Activated CD8-positive, alpha-beta memory T cell treated with anti-CD3 and anti-CD28 coated beads for 4 hours (primary cell): ENCODE results near the gene DUOXA1.
A peak's percentile ranks its signal among the peaks of the same experiment; 100 is the strongest.

Experiments used
- DNase-seq, 2 donors: peaks; one replicate each; pipeline ENCODE4 v3.0.0-alpha.2; 2020; ENCODE audit warnings: low read depth in 2 of 2

DUOXA1 gene, protein sequence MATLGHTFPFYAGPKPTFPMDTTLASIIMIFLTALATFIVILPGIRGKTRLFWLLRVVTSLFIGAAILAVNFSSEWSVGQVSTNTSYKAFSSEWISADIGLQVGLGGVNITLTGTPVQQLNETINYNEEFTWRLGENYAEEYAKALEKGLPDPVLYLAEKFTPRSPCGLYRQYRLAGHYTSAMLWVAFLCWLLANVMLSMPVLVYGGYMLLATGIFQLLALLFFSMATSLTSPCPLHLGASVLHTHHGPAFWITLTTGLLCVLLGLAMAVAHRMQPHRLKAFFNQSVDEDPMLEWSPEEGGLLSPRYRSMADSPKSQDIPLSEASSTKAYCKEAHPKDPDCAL

DNA sequence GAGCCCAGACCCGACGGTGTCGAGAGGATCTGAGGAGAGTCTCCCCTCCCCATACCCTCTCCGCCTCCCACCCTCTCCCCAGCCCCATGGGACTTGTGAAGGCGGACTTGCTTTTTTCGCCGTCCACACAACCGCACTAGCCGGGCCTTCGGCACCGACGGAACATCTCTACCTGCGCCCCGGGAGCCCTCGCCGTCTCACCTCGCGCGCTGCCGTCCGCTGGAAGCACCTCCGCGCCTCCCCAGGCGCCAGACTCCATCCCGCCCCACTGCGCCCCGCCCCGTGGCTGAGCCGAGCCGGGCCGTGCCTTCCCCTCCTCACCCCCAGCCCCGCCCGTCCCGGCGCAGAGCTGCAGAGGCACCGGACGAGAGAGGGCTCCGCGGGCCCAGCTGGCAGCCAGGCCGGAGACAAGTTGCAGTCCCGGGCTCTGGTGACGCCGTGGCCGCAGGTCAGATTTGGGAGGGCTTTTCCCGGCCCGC lies at the start of gene DUOXA1, which contains the start of gene DUOX1:
Gene DUOXA1 (minus strand): TSS at position 229 of the 479 bp plus-strand sequence. CDS start 6,865 bp downstream, outside the sequence.
Gene DUOX1 (plus strand): TSS at position 344 of the 479 bp plus-strand sequence. CDS start 1,973 bp downstream, outside the sequence.
- DNase-seq: no peak

DNA sequence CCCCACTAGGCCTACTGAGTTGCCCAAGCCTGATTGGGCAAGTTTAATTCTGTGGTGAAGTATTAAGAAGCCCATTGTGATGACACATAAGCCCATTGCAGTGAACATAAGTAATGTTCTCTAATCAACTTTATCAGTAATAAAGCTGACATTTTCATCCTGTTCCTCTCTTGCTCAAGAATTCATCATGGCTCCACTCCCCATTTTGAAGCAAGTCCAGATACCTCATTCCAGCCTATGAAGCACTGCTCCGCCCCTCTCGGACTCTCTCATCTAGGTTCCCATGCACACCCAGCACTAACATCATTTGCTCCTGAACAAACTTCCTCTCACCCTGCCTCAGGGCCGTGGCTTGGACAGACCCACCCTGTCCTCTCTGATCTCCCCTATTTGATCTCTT lies 47.6 kb upstream of the DUOXA1 start:
- no peak for DNase-seq

DNA sequence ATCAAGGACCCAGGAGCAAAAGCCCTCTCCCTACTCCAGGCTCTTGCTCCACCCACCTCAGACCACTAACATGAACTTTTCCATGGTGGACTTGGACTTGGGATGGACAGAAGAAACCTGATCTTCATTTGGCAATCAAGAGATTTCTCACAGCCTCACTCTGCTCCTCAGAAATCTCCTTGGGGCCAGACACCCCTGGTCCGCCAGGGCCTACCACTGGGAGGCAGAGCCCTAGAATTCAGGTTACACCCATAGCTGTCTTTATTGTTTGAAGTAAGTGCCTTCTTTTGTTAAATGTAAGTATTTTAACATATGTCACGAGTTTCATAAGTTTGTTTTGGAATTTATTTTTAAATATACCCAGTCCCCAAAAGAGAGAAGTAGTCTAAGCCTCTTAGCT lies 44.9 kb upstream of the DUOXA1 start:
- no peak for DNase-seq

DNA sequence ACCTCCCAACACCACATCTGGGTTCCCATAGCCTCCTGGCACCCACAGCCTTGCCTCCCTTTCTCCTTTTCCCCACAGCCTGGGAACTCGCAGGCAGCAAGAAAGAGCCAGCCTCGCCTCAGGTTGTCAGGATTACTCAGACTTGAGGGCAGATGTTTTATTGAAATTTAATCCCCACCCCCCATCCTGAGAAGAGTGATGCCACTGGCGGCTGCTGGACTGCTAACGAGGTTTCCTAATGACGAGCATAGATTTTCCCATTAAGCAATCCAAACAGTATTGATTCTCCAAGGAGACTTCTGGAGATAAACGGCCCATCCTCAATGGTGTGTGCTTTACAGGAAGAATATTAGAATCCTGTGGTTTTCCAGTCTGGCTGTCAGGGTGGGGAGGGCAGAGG lies 44.4 kb upstream of the DUOXA1 start:
- DNase-seq: no peak

DNA sequence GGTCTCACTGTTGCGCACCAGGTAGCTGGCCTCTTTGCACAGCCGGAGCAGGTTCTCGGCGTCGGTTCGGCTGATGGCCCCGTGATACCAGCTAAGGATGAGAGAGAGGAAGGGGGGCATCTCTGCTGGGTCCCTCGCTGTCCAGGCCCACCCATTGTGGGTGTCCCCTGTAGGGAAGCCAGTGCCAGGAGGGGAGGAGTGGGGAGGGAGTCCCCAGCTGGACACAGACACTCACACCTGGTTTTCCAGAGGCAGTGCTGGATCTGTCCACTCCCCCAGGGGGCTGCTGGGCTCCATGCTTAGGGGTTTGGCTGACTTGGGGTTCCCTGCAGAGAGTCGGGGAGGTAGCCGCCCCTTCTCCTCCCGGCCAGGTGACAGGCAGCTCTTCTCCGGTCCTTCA lies 42.2 kb upstream of the DUOXA1 start:
- DNase-seq: no peak

DNA sequence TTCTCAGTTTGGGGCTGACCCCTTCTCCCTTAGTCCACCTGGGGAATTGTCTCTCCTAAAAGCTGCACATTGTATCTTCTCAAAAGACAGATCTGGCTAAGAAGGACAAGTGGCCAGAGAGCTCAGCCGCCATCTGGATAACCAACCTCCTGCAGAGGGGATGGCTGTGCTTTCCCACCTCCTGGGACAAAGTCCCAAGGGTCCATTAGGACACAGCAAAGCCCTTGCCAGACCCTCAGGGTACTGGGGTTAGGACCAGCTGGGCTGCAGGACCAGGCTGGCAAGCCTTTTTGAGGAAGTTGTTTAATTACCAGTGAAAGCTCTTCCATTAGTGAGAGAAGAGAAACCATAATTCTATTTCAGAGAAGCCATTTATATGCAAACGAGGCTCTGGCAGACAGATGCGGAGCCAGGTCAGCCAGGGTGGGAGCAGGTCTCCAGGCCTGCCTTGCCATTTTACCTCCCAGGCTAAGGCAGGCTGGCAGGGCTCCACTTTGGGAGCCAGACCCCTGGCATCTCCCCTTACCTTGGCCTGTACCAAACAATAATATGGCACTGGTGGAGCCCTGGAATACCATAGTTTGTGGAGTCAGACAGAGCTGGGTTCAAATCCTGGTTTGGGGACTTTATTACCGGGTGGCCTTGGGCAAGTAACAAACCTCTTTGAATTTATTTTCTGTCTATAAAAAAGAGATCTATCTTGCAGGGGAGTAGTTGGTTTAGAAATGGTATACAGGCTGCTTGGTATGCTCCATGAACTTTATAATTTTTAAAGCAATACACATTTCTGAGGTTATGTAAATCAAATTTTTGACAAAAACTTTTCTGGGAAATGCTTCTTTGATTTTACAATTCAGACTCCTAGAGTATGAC lies 40.2 kb upstream of the DUOXA1 start:
- DNase-seq: no peak

DNA sequence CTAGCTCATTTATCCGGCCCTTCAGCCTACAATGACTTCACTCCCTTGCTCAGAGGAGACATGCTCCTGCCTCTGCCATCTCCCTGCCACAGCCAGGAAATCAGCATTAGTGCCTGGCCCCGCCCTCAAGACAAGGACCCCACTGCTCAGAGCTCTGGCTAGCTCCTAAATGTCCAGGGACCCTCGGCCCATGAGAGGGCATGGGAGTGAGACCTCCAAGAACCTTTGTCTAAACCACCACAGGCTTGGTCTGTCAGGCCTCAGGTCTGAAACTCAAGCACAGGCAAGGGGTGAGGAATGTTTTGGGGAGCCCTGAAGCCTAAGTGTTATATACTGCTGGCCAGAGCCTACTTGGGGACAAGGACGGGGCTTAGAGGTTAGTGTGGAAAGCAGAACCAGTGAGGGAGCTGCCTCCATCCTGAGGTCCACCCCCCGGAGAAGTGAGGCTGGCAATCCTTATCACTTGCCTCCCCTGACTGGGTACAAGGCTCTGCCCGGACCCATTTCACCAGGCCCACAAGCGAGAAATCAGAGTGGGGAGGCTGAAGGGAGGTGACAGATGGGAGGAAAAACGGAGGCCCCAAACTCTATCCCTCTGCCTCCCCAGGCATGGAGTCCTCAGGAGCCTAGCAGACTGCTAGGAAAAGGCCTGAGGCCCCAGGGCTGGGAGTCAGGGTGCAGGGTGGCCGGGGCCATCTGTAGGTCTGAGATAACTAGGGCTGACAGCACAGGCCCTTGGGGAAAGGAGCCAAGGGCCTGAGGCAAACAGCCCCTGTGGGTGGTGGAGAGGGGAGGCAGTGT lies 39.3 kb upstream of the DUOXA1 start:
- no peak for DNase-seq

DNA sequence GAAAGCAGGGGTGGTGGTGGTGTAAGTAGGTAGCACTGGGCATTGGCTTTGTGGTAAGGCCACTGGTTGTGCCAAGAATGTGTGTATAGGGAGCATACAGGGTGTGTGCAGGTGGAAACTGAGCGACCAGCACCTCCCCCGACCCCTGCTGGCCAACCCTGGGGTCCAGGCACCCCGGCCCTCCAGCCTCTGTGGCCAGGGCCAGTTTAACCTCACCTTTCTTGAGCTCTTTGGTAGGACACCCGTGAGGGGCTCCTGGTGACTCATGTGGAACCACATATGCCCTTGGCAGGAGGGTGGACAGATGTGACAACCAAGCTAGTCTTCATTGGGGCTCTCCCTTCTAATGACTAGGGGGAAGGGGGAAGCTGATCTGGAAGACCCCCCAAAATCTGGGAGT lies 38.6 kb upstream of the DUOXA1 start:
- DNase-seq: no peak

DNA sequence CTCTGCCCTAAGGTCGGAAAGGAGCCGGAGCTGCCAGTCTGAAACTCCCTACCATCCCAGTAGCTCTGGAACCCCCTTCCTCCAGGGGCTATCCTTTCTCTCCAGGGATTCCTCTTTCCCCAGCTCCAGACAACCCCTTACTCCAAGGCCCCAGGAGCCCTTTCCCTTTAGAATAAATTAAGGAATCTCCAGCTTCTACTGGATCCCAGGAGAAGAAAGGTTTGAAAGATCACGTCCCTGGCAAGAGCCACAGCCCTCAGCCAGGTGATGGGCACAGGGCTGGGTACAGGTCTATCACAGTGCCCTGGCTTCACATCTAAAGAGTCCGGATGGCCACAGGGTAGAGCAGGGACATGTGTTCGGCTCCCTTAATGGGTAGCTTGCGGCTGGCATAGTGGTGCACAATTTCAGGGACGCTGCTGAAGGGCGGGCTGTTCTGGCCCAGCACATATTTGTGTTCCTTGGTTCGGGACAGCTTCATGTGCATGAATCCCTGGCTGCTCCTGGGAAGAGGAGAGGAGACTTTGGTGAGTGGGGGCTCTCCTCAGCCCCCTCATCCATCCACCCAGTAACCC lies 38.0 kb upstream of the DUOXA1 start:
- DNase-seq: no peak

DNA sequence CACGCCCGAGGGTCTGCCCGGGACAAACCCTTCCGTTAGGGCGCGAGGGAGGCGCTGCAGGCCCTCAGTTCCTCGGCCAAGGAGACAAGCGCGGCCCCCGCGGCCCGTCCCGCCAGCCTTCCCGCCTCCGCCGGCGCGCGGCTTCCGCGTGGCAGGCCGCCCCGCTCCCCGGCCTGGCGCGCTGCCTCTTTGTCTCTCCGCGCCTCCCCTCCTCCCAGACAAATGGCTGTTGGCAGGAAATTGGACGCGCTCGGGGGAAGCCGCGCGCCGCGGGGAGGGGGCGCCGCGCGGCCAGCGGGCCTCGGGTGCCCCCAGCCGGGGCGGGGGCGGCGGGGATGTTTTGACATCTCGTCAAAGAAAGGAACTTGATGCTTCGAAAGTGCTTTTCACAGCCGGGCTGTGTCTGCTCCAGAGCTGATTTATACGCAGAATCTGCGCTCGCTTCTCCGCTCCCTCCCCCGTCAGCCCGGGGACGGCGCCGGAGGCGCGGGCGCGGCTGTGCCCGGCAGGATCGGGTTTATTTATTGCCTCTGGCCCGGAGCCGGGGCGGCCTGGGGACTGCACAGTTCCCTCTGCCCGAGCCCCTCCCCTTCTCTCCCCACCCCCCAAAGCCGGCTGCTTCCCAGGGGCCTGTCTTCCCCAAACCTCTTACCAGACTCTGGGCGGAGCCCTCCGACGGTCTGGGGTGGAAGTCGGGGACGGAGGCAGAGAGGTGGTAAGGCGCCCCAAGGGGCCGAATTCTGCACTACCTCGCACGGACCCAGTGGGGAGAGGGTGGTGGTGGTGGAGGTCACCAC lies 37.4 kb upstream of the DUOXA1 start:
- DNase-seq: peak; percentile 58 to 68

DNA sequence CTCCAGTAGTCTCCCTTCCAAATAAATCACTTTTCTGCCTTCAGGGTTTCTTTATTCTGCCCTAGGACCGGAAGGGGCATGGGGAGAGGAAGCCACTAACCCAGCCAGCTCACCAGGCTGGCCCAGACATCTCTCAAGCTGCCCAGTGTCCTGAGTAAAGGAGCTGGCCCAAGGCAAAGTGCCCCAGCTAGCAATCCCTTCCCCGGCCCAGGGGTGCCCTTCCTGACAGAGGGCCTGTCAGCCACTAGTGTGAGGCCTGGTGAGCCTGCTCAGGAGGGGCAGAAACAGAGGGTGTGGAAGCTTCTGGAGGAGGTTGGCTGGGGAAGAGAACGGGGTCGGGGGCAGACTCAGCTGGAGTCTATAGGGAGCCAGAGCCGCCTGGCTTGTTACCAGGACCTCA lies 35.9 kb upstream of the DUOXA1 start:
- DNase-seq: no peak

DNA sequence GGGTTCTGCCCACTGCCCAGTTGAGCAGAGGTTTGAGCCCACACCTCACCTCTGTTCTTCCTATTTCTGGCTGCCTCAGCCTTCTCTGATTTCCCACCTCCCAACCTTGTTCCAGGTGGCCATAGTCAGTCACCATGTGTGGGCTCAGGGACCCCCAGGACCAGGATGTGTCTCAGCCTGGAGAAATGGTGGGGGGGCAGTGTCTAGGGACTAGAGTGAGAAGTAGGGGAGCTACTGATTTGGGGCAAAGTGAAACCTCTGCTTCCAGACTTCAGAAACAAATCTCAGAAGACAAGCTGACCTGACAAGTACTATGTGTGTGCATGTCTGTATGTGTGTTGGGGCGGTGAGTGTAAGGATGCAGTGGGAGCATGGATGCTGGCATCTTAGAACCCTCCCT lies 35.2 kb upstream of the DUOXA1 start:
- no peak for DNase-seq

DNA sequence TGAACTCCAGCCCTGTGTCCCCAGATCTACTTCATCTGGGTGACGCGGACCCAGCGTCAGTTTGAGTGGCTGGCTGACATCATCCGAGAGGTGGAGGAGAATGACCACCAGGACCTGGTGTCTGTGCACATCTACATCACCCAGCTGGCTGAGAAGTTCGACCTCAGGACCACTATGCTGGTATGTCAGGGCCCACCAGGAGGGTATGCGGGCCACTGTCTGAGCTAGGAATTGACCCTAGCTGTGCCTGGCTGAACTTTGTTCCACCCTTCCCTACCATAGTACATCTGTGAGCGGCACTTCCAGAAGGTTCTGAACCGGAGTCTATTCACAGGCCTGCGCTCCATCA lies 33.8 kb upstream of the DUOXA1 start:
- DNase-seq: no peak

DNA sequence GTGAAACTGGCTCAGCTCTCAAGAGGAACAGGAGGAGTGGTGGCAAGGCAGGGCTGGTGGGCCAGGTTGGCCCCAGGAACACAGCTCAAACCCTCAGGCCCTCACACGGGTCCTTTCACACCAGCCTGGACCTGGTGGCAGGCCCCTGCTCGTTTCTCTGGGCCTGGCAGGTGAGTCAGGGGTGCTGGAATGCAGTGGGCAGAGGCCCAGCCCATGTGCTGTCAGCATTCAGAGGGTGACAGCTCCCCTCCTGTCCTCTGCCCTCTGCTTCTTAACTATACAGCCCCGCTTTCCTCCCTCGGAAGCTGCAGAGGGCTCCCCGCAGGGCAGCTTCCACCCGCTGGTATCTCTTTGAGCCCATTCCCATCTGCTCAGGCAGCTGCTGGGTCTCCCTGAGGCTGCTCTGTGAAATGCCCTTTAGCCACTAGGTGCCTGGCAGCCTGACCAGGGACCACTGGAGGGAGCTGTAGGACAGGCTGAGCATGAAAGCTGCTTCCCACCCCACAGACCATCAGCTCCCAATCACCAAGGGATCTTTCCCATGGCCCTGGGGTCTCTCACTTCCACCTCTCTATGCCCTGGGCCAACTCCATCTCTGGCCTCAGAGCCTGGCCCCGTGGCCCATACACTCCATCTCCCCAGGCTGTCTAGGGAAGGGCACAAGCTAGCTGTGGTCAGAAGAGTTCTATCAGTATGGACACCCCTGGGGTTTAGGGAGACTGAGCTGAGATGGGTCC lies 33.3 kb upstream of the DUOXA1 start:
- DNase-seq: peak; percentile 27 to 43

DNA sequence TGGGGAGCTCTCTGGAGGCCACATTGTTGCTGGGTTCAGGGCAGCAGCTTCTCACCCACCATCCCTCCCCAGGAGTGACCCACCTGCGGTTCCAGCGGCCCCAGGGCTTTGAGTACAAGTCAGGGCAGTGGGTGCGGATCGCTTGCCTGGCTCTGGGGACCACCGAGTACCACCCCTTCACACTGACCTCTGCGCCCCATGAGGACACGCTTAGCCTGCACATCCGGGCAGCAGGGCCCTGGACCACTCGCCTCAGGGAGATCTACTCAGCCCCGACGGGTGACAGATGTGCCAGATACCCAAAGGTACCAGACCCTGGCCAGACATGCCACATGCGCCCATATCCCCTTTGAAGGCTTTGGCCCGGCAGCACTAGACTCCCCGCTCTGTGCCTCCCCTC lies 32.0 kb upstream of the DUOXA1 start:
- DNase-seq: no peak

DNA sequence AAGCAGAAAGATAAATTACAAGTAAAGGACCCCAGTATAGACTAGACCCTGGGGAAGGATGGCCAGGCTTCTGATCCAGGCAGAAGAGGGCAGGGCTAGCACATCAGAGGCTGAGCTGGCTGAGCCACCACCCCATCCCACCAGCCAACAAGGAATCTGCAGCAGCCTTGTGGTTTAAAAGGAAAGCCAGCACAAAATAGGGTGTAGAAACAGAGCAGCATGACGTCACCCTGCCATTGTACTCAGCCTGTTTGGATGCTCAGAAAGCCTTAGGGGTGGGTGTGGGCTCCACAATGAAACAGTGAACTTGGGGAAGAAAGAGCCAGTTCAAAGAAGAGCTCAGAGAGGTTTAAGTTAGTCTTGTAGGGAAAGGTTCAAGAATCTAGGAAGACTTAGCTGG lies 28.3 kb upstream of the DUOXA1 start:
- no peak for DNase-seq

DNA sequence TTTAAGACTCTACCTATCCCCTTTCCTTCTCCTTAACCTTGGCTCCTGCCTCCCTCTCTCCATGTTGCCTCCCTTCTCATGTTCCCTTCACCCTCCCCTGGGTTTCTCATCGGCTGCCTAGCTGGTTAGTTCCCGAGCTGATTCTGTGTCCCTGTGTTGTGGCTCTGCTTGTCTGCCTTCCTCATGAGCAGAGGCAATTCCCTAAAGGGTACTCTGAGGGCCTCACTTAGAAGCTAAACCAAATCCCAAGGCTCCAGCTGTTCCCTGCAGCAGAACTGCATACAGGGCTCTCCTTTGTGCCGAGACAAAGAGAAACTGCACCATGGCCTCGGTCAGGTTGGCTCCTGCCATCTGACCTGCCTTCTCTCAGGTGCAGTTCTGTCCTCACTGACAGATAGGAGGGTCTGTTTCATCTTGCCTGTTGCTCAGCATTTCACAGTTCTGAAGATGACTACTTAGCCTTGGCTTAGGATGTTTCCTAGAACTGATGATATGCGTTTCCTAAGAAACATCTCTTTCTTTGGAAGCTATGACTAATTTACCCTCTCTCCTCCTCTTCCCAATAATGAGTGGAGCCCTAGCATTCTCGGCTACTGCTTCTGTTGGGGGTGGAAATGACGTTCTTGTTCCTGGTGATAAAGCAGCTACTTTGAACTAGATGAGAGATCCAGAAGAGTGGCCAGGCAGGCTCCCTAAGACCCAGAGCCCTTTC lies 27.2 kb upstream of the DUOXA1 start:
- DNase-seq: no peak

DNA sequence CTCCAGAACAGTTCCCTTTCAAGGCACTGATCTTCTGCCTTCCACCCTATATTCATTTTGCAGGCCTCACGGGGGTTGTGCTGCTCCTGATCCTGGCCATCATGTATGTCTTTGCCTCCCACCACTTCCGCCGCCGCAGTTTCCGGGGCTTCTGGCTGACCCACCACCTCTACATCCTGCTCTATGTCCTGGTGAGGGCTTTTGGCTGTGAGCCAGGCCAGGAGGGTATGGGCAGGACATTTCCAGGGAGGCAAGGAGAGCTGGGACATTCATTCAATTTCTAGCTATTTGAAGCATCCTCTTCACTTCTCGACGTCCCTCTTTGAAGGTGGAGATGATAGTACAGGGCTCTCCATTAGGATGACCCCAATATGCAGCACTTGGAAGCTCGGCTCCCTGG lies 26.1 kb upstream of the DUOXA1 start:
- no peak for DNase-seq

DNA sequence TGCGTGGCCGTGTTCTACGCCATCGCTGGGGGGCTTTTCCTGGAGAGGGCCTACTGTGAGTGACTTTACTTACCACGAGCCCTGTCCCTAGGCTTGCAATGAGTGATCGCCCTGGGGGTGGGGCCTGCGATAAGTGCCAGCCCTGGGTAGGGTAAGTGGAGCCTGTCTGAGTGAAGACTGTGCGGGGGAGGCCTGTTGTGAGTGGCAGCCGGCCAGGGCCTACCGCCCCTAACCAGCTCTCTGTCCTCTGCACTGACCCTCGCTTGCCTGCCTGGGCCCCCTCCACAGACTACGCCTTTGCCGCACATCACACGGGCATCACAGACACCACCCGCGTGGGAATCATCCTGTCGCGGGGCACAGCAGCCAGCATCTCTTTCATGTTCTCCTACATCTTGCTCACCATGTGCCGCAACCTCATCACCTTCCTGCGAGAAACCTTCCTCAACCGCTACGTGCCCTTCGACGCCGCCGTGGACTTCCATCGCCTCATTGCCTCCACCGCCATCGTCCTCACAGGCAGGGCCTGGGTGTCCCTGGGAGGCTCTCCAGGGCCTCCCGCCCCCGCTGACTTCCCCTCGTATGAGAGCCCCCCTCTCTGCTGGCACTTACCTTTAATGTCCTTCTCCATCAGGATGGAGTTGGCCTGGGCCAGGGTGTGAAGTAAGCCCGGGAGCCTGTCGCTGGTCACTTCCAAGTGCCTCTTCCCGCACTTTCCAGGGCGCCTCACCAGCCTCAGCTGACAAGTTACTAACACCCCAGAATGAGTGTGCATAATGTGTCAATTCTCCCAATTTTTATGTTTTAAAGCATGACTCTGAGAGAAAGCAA lies 22.5 kb upstream of the DUOXA1 start:
- no peak for DNase-seq
